CD4-positive, alpha-beta memory T cell (primary cell): ENCODE measurements around the gene MRPS6. TPM values are rescaled to one million over a fixed set of nuclear protein-coding genes. Genes with fewer than 3 reads are reported as not detected.

Source experiments
- CTCF ChIA-PET: fragments of 350-600 bp; sonication (Branson Sonifier 250); formaldehyde crosslinking; loops from one replicate; lab custom pipeline; 2021; ENCODE audit warnings: inconsistent platforms; ENCODE audit not compliant: partially characterized antibody; lab: Charles Lee
- POLR2A ChIA-PET: fragments of 350-600 bp; sonication (Branson Sonifier 250); formaldehyde crosslinking; loops from one replicate; lab custom pipeline; 2021; ENCODE audit not compliant: partially characterized antibody; lab: Charles Lee
- DNase-seq, 5 donors: peaks; one replicate each; pipeline versions ENCODE4 v3.0.0 to v3.0.0-alpha.2; 2020 to 2022; ENCODE audit warnings: mixed read lengths in 1 of 5
- H3K27ac ChIP-seq: one replicate; pipeline ENCODE4 v1.7.0; 2013; ENCODE audit warnings: low read depth, low read length
- H3K27me3 ChIP-seq: 2 replicates; pipeline ENCODE4 v1.7.0; 2013; ENCODE audit warnings: mild to moderate bottlenecking, low read length, moderate library complexity; ENCODE audit not compliant: insufficient read depth
- H3K36me3 ChIP-seq: 2 replicates; pipeline ENCODE4 v1.7.0; 2013; ENCODE audit warnings: mild to moderate bottlenecking, low read length, moderate library complexity; ENCODE audit not compliant: insufficient read depth
- H3K4me1 ChIP-seq: 2 replicates; pipeline ENCODE4 v1.7.0; 2013; ENCODE audit warnings: mild to moderate bottlenecking, low read length, moderate library complexity; ENCODE audit not compliant: insufficient read depth
- H3K4me3 ChIP-seq, 2 donors: one replicate each; pipeline ENCODE4 v1.7.0; 2013; ENCODE audit warnings: low read length in 2 of 2, mild to moderate bottlenecking in 1 of 2
- H3K9me3 ChIP-seq, 2 donors: one replicate each; pipeline ENCODE4 v1.7.0; 2013; ENCODE audit warnings: low read length in 2 of 2, control low read depth in 1 of 2; ENCODE audit not compliant: control insufficient read depth in 1 of 2
- H3K27ac Mint-ChIP-seq, 7 donors: one replicate each; pipeline ENCODE4 v1.8.0; 2020 to 2021; ENCODE audit warnings: mixed read lengths in 7 of 7, mild to moderate bottlenecking in 6 of 7, inconsistent platforms in 3 of 7, moderate library complexity in 3 of 7
- H3K27me3 Mint-ChIP-seq, 2 donors: one replicate each; pipeline ENCODE4 v1.8.0; 2020 to 2021; ENCODE audit warnings: mixed read lengths in 2 of 2
- H3K36me3 Mint-ChIP-seq, 2 donors: one replicate each; pipeline ENCODE4 v1.8.0; 2020 to 2021; ENCODE audit warnings: mixed read lengths in 2 of 2, inconsistent platforms in 1 of 2, mild to moderate bottlenecking in 1 of 2
- H3K4me1 Mint-ChIP-seq, 4 donors: one replicate each; pipeline ENCODE4 v1.8.0; 2020 to 2021; ENCODE audit warnings: mixed read lengths in 4 of 4, mild to moderate bottlenecking in 1 of 4
- H3K4me3 Mint-ChIP-seq, 8 donors: one replicate each; pipeline ENCODE4 v1.8.0; 2020 to 2021; ENCODE audit warnings: mixed read lengths in 8 of 8, mild to moderate bottlenecking in 7 of 8, moderate library complexity in 6 of 8, inconsistent platforms in 3 of 8
- H3K9me3 Mint-ChIP-seq, 8 donors: one replicate each; pipeline ENCODE4 v1.8.0; 2020 to 2021; ENCODE audit warnings: mixed read lengths in 8 of 8, mild to moderate bottlenecking in 5 of 8, inconsistent platforms in 3 of 8, moderate library complexity in 1 of 8
- intact Hi-C: fragments of 100-400 bp; cut with micrococcal nuclease; formaldehyde crosslinking; loops from one replicate; pipeline ENCODE4 v1.15.1; 2023
- polyA plus RNA-seq, 2 donors: library from polyadenylated mRNA; unstranded; fragments of 300-500 nt; fragmentation: Illumina TruSeq; gene quantifications; one replicate each; pipeline ENCODE4 v1.2.3, GENCODE V29; 2021
- total RNA-seq, 2 experiments: library from RNA; stranded (reverse); gene quantifications; one replicate each; pipeline ENCODE4 v1.2.3, GENCODE V29; 2021

The MRPS6 gene
- total and polyA plus RNA-seq, 4 experiments from 2014 or later: 76.9 to 160 (median 108) TPM

DNA sequence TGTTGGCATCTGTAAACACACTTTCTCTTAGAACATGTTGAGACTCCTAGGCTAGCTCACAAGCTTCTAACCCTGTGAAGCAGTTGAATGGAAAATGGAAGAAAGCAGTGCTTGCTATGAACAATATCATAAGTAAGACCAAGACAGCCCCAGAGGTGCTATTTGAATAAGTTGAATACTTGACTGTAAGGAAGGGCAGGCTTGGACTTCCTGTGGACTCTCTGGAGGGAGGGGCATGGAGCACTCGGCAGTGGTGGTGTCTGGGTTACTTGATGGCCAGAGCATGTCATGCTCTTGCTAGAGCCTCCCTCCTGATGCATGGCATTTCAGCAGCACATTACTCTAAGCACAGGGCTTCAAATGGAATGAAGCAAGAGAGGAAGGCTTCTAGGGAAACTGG lies 60.0 kb downstream of the MRPS6 start:
- no peak for DNase-seq
- peaks cover 52% of the 10 kb centered on the region for H3K4me1 ChIP-seq
- CTCF ChIA-PET: interaction anchor here (1.3 to 3.2 kb wide), 3 partner anchors 8 to 209 kb away, joined by 3 to 16 read pairs (median 4); no protein-coding TSS in a partner anchor
- H3K4me1 Mint-ChIP-seq: peaks cover 47 to 69% (median 60%) of the 10 kb centered on the region in 4 donors
- H3K27me3 Mint-ChIP-seq: no peaks in the 10 kb centered on the region
- H3K27me3 ChIP-seq: no peaks in the 10 kb centered on the region
- H3K9me3 ChIP-seq: no peaks in the 10 kb centered on the region
- intact Hi-C loops: no loop called here
- peak overlapping the region in 2 of 8 donors; percentile 3 to 43 for H3K4me3 Mint-ChIP-seq
- H3K36me3 Mint-ChIP-seq: peaks cover 53 to 57% of the 10 kb centered on the region in 2 donors
- H3K27ac Mint-ChIP-seq: peak overlapping the region in 5 of 7 donors; percentile 27 to 67 (median 51)
- no peak overlapping the region for H3K27ac ChIP-seq
- H3K9me3 Mint-ChIP-seq: peaks cover 0 to 9% (median 4%) of the 10 kb centered on the region in 8 donors
- POLR2A ChIA-PET: no interaction called here
- H3K4me3 ChIP-seq: no peak overlapping the region
- H3K36me3 ChIP-seq: peaks cover 4% of the 10 kb centered on the region

DNA sequence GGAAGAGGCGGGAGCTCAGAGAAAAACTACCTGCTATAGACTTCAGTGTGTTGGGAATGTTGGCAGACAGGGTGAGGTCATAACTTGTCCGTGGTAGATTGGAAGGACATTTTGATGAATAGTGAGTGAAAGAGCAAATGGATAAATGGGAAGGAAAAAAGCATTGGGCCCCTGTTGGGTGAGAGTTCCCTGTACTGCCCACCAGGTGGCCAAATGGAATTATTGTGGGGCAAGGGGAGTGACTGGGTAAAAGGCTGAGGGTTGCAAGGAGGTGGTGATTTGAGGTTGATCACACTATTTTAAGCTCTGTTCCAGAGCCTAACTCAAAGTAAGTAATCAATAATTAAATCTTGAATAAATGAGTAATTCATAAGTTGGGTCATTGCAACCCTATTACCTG lies 60.4 kb downstream of the MRPS6 start:
- peaks cover 4% of the 10 kb centered on the region for H3K36me3 ChIP-seq
- H3K9me3 ChIP-seq: no peaks in the 10 kb centered on the region
- H3K4me3 ChIP-seq: no peak overlapping the region
- no peaks in the 10 kb centered on the region for H3K27me3 Mint-ChIP-seq
- DNase-seq: no peak
- H3K27ac ChIP-seq: no peak overlapping the region
- H3K27ac Mint-ChIP-seq: peak overlapping the region in 2 of 7 donors; percentile 27 to 39
- POLR2A ChIA-PET: no interaction called here
- no peaks in the 10 kb centered on the region for H3K27me3 ChIP-seq
- H3K9me3 Mint-ChIP-seq: peaks cover 0 to 9% (median 4%) of the 10 kb centered on the region in 8 donors
- no peak overlapping the region for H3K4me3 Mint-ChIP-seq
- intact Hi-C loops: no loop called here
- CTCF ChIA-PET: interaction anchor here (1.3 to 1.8 kb wide), 2 partner anchors 9 to 13 kb away, joined by 3 to 4 read pairs; no protein-coding TSS in a partner anchor
- H3K4me1 Mint-ChIP-seq: peaks cover 46 to 64% (median 57%) of the 10 kb centered on the region in 4 donors
- H3K36me3 Mint-ChIP-seq: peaks cover 53 to 56% of the 10 kb centered on the region in 2 donors
- peaks cover 48% of the 10 kb centered on the region for H3K4me1 ChIP-seq

DNA sequence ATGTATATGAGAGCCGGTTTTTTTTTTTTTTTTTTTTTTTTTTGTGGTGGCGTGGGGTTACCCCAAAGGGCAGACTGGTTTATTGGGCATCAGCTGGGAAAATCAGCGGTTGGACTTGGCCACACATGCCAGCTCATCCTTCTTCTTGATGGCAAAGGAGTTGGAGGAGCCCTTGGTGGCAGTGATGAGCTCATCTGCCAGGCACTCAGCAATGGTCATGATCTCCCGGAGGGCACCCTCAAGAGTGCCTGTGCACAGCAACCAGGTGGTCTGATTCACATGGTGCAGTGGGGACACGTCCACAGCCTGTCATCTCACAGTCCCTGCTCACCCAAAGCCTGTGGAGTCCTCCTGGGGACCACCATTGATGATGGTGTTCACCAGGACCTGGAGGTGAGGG lies 62.0 kb downstream of the MRPS6 start:
- H3K36me3 ChIP-seq: peaks cover 4% of the 10 kb centered on the region
- H3K4me1 ChIP-seq: peaks cover 33% of the 10 kb centered on the region
- ChIA-PET POLR2A (interaction anchor here (1.0 kb wide), 1 partner anchor 66 kb away, joined by 3 read pairs; no protein-coding TSS in a partner anchor), CTCF (interaction anchor here (0.7 to 1.4 kb wide), 3 partner anchors 11 to 211 kb away, joined by 3 to 7 read pairs (median 3); no protein-coding TSS in a partner anchor)
- H3K4me1 Mint-ChIP-seq: peaks cover 38 to 49% (median 47%) of the 10 kb centered on the region in 4 donors
- H3K4me3 Mint-ChIP-seq: no peak overlapping the region
- intact Hi-C loops: no loop called here
- H3K9me3 Mint-ChIP-seq: peaks cover 0 to 9% (median 4%) of the 10 kb centered on the region in 8 donors
- no peaks in the 10 kb centered on the region for H3K27me3 ChIP-seq
- no peaks in the 10 kb centered on the region for H3K27me3 Mint-ChIP-seq
- no peak overlapping the region for H3K27ac ChIP-seq
- peaks cover 55 to 59% of the 10 kb centered on the region in 2 donors for H3K36me3 Mint-ChIP-seq
- H3K9me3 ChIP-seq: no peaks in the 10 kb centered on the region
- no peak overlapping the region for H3K27ac Mint-ChIP-seq
- no peak overlapping the region for H3K4me3 ChIP-seq
- no peak for DNase-seq

DNA sequence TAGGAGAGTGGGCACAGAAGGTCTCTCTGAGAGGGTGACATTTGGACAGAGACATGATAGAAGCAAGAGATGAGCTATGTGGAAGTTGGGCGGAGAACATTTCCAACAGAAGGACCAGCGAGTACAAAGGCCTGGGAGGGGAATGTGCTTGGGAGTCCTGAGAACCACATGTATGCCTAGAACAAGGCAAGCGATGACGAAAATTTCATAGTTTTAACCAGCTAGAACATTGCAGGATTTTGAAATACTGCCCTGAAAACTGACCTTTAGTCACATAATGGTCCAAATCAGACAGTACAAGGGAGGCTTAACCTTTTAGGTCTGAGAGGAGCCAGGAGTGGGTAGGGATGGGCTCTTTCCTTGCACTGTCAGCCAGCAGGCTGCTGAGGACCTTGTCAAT lies 68.0 kb downstream of the MRPS6 start:
- H3K36me3 ChIP-seq: peaks cover 14% of the 10 kb centered on the region
- no peaks in the 10 kb centered on the region for H3K9me3 ChIP-seq
- H3K4me1 Mint-ChIP-seq: peaks cover 12 to 19% (median 16%) of the 10 kb centered on the region in 4 donors
- H3K4me3 ChIP-seq: no peak overlapping the region
- ChIA-PET POLR2A (no interaction called here), CTCF (no interaction called here)
- H3K9me3 Mint-ChIP-seq: peaks cover 0 to 13% (median 5%) of the 10 kb centered on the region in 8 donors
- H3K27ac Mint-ChIP-seq: peak overlapping the region in 1 of 7 donors; percentile 23
- intact Hi-C loops: no loop called here
- H3K27me3 Mint-ChIP-seq: no peaks in the 10 kb centered on the region
- H3K4me3 Mint-ChIP-seq: no peak overlapping the region
- H3K27me3 ChIP-seq: no peaks in the 10 kb centered on the region
- no peak for DNase-seq
- H3K4me1 ChIP-seq: no peaks in the 10 kb centered on the region
- H3K27ac ChIP-seq: no peak overlapping the region
- H3K36me3 Mint-ChIP-seq: peaks cover 55 to 76% of the 10 kb centered on the region in 2 donors

DNA sequence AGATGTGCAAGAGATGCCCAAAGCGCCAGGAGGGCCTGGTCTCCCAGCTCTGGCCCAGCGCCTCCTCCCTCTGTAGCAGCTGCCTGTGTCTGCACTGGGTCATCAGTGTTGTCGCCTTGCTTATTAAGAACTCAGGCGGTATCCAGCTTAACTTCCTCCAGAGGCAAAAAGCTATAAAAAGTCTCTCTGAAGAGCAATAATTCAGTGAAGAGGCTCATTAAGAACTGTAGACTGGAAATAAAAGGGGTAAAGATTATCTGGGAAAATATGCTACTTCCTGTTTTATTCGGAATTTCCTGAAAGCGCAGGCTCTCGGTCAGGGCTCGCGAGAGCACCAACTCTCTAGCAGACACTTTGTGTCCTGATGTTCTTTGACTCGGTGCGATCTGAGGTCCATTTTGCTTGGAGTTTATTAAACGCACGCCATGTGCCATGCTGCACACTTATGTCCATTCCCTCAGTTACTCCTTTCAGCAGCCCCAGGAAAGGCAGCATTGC lies 70.4 kb downstream of the MRPS6 start:
- CTCF ChIA-PET: no interaction called here
- no peak overlapping the region for H3K4me3 Mint-ChIP-seq
- intact Hi-C loops: no loop called here

DNA sequence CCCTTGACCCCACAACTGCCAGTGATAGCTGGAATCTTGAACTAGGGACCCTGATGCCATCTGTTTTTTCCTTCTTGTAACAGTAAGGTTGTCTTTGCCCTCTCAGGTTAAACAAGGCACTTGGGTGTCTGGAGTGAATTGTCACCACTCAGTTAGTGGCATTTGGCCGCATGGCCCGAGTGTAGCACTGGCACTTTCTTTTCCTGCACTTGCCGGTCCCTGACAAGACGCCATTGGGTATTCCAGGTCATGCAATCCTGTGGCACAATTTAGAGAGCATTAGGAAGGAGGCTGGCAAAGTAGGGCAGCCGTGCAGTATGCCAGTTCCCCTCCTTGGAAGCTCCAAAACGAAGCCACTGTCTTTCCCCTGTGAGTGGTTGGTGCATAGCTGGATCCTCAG lies 70.8 kb downstream of the MRPS6 start:
- Histone ChIP-seq H3K9me3 (no peaks in the 10 kb centered on the region), H3K36me3 (peaks cover 14% of the 10 kb centered on the region), H3K4me3 (no peak overlapping the region), H3K27ac (no peak overlapping the region), H3K4me1 (no peaks in the 10 kb centered on the region), H3K27me3 (no peaks in the 10 kb centered on the region)
- ChIA-PET POLR2A (interaction anchor here (1.0 kb wide), 1 partner anchor 196 kb away, joined by 3 read pairs; no protein-coding TSS in a partner anchor), CTCF (no interaction called here)
- Mint-ChIP-seq H3K4me1 (peaks cover 11 to 19% (median 14%) of the 10 kb centered on the region in 4 donors), H3K4me3 (no peak overlapping the region), H3K27me3 (no peaks in the 10 kb centered on the region), H3K36me3 (peaks cover 54 to 74% of the 10 kb centered on the region in 2 donors), H3K9me3 (peaks cover 0 to 5% (median 0%) of the 10 kb centered on the region in 8 donors), H3K27ac (peak overlapping the region in 1 of 7 donors; percentile 46)
- intact Hi-C loops: no loop called here
- DNase-seq: no peak

More for the DNA sequence above, 70.4 kb downstream of the MRPS6 start:
- DNase-seq: no peak
- Mint-ChIP-seq H3K4me1 (peaks cover 11 to 19% (median 14%) of the 10 kb centered on the region in 4 donors), H3K9me3 (peaks cover 0 to 5% (median 0%) of the 10 kb centered on the region in 8 donors), H3K27ac (no peak overlapping the region), H3K36me3 (peaks cover 54 to 74% of the 10 kb centered on the region in 2 donors), H3K27me3 (no peaks in the 10 kb centered on the region)
- Histone ChIP-seq H3K36me3 (peaks cover 14% of the 10 kb centered on the region), H3K4me3 (no peak overlapping the region), H3K27me3 (no peaks in the 10 kb centered on the region), H3K4me1 (no peaks in the 10 kb centered on the region), H3K27ac (no peak overlapping the region), H3K9me3 (no peaks in the 10 kb centered on the region)
- POLR2A ChIA-PET: no interaction called here

DNA sequence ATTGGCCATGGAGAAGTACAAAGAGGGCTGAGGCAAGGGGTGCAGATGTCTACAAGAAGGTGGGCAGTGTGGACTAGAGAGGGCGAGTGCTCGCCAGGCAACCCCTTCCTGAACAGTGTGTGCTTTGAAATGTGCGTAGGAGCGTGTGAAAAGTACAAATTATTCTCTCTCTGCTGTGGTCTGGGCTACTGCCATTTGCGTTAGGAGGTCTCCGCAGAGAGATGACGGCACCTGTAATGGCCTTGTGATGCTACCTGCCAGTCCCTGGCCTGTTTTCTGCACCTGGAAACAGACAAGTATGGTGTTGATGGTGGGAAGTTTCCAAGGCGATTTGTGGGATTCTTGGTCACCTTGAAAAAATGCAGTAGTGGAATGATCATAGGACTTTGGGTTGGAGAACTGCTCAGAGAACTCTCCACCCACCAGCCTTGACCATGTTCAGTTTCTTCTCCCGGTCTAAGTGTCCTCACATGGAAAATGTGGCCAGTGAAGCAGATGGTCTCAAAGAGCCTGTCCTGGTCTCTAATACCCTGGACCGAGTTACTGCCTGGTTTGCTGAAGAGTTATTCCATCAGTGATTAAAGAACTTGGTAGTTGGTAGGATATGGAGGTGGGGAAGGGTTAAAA lies 74.5 kb downstream of the MRPS6 start:
- ChIA-PET CTCF (no interaction called here), POLR2A (no interaction called here)
- H3K4me1 ChIP-seq: no peaks in the 10 kb centered on the region
- peaks cover 0 to 5% (median 0%) of the 10 kb centered on the region in 8 donors for H3K9me3 Mint-ChIP-seq
- H3K27me3 Mint-ChIP-seq: no peaks in the 10 kb centered on the region
- DNase-seq: no peak
- peaks cover 0 to 4% (median under 1%) of the 10 kb centered on the region in 4 donors for H3K4me1 Mint-ChIP-seq
- H3K27ac ChIP-seq: no peak overlapping the region
- no peaks in the 10 kb centered on the region for H3K27me3 ChIP-seq
- peaks cover 35 to 48% of the 10 kb centered on the region in 2 donors for H3K36me3 Mint-ChIP-seq
- H3K4me3 Mint-ChIP-seq: no peak overlapping the region
- intact Hi-C loops: no loop called here
- no peak overlapping the region for H3K4me3 ChIP-seq
- H3K36me3 ChIP-seq: peaks cover 11% of the 10 kb centered on the region
- no peaks in the 10 kb centered on the region for H3K9me3 ChIP-seq
- peak overlapping the region in 2 of 7 donors; percentile 19 to 26 for H3K27ac Mint-ChIP-seq
